Osteoblast (primary cell): ENCODE measurements around the gene LCNL1. TPM values are rescaled to one million over a fixed set of nuclear protein-coding genes. Genes with fewer than 3 reads are reported as not detected.

Experiments used
- DNase-seq: peaks from one replicate; pipeline ENCODE4 v3.0.0; 2011; ENCODE audit warnings: low spot score, mixed read lengths; ENCODE audit not compliant: insufficient read length; ENCODE audit errors: missing footprints
- H2AFZ ChIP-seq: 2 replicates; pipeline ENCODE4 v1.6.0; 2011; ENCODE audit warnings: mild to moderate bottlenecking, low read length
- H3K27ac ChIP-seq: 2 replicates; pipeline ENCODE4 v1.5.1; 2011; ENCODE audit warnings: mild to moderate bottlenecking, low read depth, low read length, moderate library complexity
- H3K27me3 ChIP-seq: 2 replicates; pipeline ENCODE4 v1.6.0; 2012; ENCODE audit warnings: mild to moderate bottlenecking, control low read depth, inconsistent platforms, low read length, moderate library complexity; ENCODE audit not compliant: insufficient read depth
- H3K36me3 ChIP-seq: 2 replicates; pipeline ENCODE4 v1.5.1; 2011; ENCODE audit warnings: mild to moderate bottlenecking, low read length, control low read depth, moderate library complexity; ENCODE audit not compliant: insufficient read depth
- H3K4me1 ChIP-seq: 2 replicates; pipeline ENCODE4 v1.5.1; 2011; ENCODE audit warnings: mild to moderate bottlenecking, low read length, control low read depth, moderate library complexity; ENCODE audit not compliant: insufficient read depth
- H3K4me2 ChIP-seq: 2 replicates; pipeline ENCODE4 v1.6.0; 2011; ENCODE audit warnings: mild to moderate bottlenecking, low read length; ENCODE audit not compliant: insufficient read depth
- H3K4me3 ChIP-seq: fragments of 200-600 bp; sonication (generic); 3 replicates; pipeline ENCODE4 v1.5.1; 2012; ENCODE audit warnings: mild to moderate bottlenecking, low read length, inconsistent platforms; ENCODE audit not compliant: insufficient read depth
- H3K79me2 ChIP-seq: 2 replicates; pipeline ENCODE4 v1.6.0; 2012; ENCODE audit warnings: mild to moderate bottlenecking, low read length, control low read depth, inconsistent platforms; ENCODE audit not compliant: insufficient read depth
- H3K9me3 ChIP-seq: 2 replicates; pipeline ENCODE4 v1.5.1; 2011; ENCODE audit warnings: low read depth, low read length, control low read depth
- H4K20me1 ChIP-seq: 2 replicates; pipeline ENCODE4 v1.6.0; 2012; ENCODE audit warnings: mild to moderate bottlenecking, low read length, control low read depth; ENCODE audit not compliant: insufficient read depth
- total RNA-seq: library from RNA; depleted of rRNA; stranded (reverse); fragments of >200 nt; gene quantifications from 2 replicates; pipeline ENCODE4 v1.2.3, GENCODE V29; 2012
- TF ChIP-seq, protein P1 (sequence below): IDR thresholded peaks from 2 replicates; pipeline ENCODE4 v1.5.1; 2011; ENCODE audit warnings: mild to moderate bottlenecking, low read depth, low read length, moderate library complexity; ENCODE audit errors: extremely low read depth

Gene LCNL1
- total RNA-seq, 1 donor = 5.4 TPM

DNA sequence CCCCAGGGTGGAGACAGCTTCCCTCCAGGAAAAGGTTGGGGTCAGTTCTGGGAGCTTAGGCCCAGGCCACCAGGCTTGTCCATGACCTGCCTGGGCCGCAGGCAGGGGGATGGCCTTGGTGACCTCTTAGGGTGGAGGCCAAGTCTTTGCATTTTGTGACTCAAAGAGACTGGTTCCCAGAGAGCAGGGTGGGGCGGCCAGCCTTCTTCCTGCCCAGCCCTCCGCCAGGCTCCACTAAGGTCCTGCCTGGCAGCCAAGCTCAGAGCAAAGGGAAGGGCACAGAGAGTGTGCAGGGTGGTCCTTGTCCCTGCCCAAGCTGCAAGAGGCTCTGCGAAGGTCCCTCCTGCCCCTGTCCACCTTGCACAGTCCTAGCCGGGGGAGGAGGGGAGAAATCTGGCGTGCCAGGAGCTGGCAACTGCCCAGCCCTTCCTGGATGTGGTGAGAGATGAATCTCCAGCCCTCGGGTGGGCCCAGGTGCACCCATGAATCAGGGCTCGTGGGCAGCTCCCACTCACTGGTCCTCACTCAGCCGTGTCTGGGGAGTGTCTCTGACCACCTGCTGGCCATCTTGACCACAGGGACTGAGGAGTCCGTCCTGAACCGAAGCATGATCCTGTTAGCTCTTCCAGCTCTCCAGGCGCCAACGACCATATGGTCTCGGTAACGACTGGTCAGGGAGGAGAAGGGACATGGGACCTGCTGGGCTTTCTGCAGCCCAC, 7.8 kb upstream of the LCNL1 start:
- peaks cover 5% of the 10 kb centered on the region for H3K4me1 ChIP-seq
- no peaks in the 10 kb centered on the region for H3K36me3 ChIP-seq
- H3K79me2 ChIP-seq = no peaks in the 10 kb centered on the region
- no peaks in the 10 kb centered on the region for H3K9me3 ChIP-seq
- H4K20me1 ChIP-seq = no peaks in the 10 kb centered on the region
- no peak overlapping the region for H3K4me3 ChIP-seq
- H3K27me3 ChIP-seq = no peaks in the 10 kb centered on the region
- H3K4me2 ChIP-seq = no peak overlapping the region
- no peak overlapping the region for H3K27ac ChIP-seq
- TF ChIP-seq, protein P1, sequence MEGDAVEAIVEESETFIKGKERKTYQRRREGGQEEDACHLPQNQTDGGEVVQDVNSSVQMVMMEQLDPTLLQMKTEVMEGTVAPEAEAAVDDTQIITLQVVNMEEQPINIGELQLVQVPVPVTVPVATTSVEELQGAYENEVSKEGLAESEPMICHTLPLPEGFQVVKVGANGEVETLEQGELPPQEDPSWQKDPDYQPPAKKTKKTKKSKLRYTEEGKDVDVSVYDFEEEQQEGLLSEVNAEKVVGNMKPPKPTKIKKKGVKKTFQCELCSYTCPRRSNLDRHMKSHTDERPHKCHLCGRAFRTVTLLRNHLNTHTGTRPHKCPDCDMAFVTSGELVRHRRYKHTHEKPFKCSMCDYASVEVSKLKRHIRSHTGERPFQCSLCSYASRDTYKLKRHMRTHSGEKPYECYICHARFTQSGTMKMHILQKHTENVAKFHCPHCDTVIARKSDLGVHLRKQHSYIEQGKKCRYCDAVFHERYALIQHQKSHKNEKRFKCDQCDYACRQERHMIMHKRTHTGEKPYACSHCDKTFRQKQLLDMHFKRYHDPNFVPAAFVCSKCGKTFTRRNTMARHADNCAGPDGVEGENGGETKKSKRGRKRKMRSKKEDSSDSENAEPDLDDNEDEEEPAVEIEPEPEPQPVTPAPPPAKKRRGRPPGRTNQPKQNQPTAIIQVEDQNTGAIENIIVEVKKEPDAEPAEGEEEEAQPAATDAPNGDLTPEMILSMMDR = no peak
- no peak for DNase-seq
- no peak overlapping the region for H2AFZ ChIP-seq

DNA sequence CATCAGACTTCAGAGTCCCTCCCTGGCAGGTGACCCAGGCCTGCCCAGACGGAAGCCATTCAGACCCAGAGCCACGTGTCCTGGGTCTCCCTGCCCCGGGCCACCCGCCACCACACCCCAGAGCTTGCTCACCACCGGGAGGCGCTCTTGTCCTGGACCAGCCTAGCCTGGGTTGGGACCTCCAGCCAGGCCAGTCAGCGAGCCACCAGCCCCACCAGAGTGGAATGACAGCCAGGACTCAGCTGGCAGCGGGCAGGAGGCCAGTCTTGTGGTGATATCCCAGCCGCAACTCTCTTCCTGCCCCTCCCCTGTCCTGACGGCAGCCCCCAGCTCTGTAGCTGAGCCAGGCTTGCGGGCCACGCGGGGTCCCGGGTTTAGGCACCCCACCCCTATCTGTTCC, 7.1 kb upstream of the LCNL1 start:
- TF ChIP-seq, protein P1 = peak; percentile 30
- no peak overlapping the region for H3K27ac ChIP-seq
- no peaks in the 10 kb centered on the region for H3K79me2 ChIP-seq
- H3K36me3 ChIP-seq = no peaks in the 10 kb centered on the region
- H4K20me1 ChIP-seq = no peaks in the 10 kb centered on the region
- no peak overlapping the region for H2AFZ ChIP-seq
- DNase-seq = peak; percentile 97
- H3K9me3 ChIP-seq = no peaks in the 10 kb centered on the region
- H3K4me1 ChIP-seq = peaks cover 5% of the 10 kb centered on the region
- H3K4me3 ChIP-seq = no peak overlapping the region
- H3K4me2 ChIP-seq = no peak overlapping the region
- H3K27me3 ChIP-seq = no peaks in the 10 kb centered on the region

DNA sequence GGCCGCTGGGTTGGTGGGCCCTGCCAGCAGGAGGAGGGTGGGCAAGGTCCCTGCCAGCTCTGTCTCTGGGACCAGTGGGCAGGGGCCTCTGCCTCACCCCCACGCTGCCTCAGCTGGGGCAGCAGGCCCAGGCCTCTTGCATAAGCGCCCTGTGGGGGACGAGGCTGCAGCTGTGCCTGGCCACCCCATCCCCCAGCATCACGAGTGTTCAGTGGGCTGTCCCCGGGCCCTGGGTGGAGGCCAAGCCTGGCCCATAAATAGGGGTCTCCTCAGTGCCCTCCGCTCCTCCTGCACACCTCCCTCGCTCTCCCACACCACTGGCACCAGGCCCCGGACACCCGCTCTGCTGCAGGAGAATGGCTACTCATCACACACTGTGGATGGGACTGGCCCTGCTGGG, 5.6 kb upstream of the LCNL1 start, which contains the start of gene PTGDS:
PTGDS (plus strand) TSS at position 282 of the 400 bp plus-strand sequence; CDS start at position 357, 75 bp downstream.
- H3K79me2 ChIP-seq = no peaks in the 10 kb centered on the region
- H2AFZ ChIP-seq = peak within 1 kb of the TSS; percentile 74
- no peak within 1 kb of the TSS for H3K27ac ChIP-seq
- TF ChIP-seq, protein P1 = no peak
- no peaks in the 10 kb centered on the region for H3K36me3 ChIP-seq
- H3K4me1 ChIP-seq = peaks cover 5% of the 10 kb centered on the region
- DNase-seq = no peak
- H4K20me1 ChIP-seq = no peaks in the 10 kb centered on the region
- no peaks in the 10 kb centered on the region for H3K9me3 ChIP-seq
- H3K27me3 ChIP-seq = no peaks in the 10 kb centered on the region
- H3K4me2 ChIP-seq = peak within 1 kb of the TSS; percentile 76
- peak within 1 kb of the TSS; percentile 68 for H3K4me3 ChIP-seq

DNA sequence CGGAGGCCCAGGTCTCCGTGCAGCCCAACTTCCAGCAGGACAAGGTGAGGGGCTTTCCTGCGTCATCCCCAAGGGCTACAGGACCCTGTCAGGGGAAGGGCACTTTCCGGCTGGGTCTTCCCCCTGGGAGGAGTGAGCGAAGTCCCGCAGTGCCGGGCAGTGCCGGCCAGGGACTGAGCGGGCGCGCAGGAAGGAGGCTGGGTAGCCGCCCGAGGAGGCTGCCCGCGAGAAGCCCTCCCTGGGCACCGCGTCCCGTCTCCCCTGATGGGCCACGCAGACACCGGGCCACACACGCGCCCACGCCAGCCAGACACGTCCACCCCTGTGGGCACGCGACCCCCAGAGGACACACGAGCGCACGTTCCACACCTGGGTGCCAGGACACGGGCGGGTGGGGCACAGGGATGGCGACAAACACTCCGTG, 5.1 kb upstream of the LCNL1 start:
- H3K36me3 ChIP-seq = no peaks in the 10 kb centered on the region
- H3K4me3 ChIP-seq = peak overlapping the region; percentile 68
- H3K27me3 ChIP-seq = no peaks in the 10 kb centered on the region
- H3K79me2 ChIP-seq = no peaks in the 10 kb centered on the region
- no peak overlapping the region for H3K27ac ChIP-seq
- H4K20me1 ChIP-seq = no peaks in the 10 kb centered on the region
- H2AFZ ChIP-seq = peak overlapping the region; percentile 74
- H3K9me3 ChIP-seq = no peaks in the 10 kb centered on the region
- TF ChIP-seq, protein P1 = no peak
- H3K4me1 ChIP-seq = peaks cover 5% of the 10 kb centered on the region
- H3K4me2 ChIP-seq = peak overlapping the region; percentile 76
- DNase-seq = no peak
